Lung microvascular endothelial cell (primary cell): Measurements from ENCODE around the gene HOXB3. TPM values are rescaled to one million over a fixed set of nuclear protein-coding genes. Genes with fewer than 3 reads are reported as not detected.
A peak's percentile ranks its signal among the peaks of the same experiment; 100 is the strongest.

Experiments
- DNase-seq, 2 donors: peaks; one replicate each; pipeline versions ENCODE4 v3.0.0 to v3.0.0-alpha.2; 2010; ENCODE audit warnings: low read depth in 2 of 2
- total RNA-seq: library from RNA; depleted of rRNA; stranded (reverse); fragments of >200 nt; gene quantifications from 2 replicates; pipeline ENCODE4 v1.2.1, GENCODE V29; 2014

The HOXB3 gene
- total RNA-seq, 1 donor from 2014 or later, result 1.8 TPM

- DNase-seq, result peak in 1 of 2 donors; percentile 28
These were observed 18.8 kb downstream of the HOXB3 start for GRCh38 chr17:48571024-48571818.

GRCh38 chr17:48570325-48571023 is 19.6 kb downstream of the HOXB3 start:
- peak in 1 of 2 donors; percentile 28 for DNase-seq

GRCh38 chr17:48569674-48570324 is 20.2 kb downstream of the HOXB3 start:
- no peak for DNase-seq

GRCh38 chr17:48569240-48569582 is 20.8 kb downstream of the HOXB3 start:
- no peak for DNase-seq

- peak; percentile 62 to 64 for DNase-seq
These were observed 21.4 kb downstream of the HOXB3 start for GRCh38 chr17:48568499-48569239.

- DNase-seq, result no peak
These were observed 22.2 kb downstream of the HOXB3 start for GRCh38 chr17:48567646-48568354.

- no peak for DNase-seq
These were observed 22.8 kb downstream of the HOXB3 start for GRCh38 chr17:48567209-48567608.

- DNase-seq, result no peak
These were observed 23.3 kb downstream of the HOXB3 start for GRCh38 chr17:48566717-48567116.

GRCh38 chr17:48565925-48566710 is 23.9 kb downstream of the HOXB3 start:
- no peak for DNase-seq

- DNase-seq, result no peak
These were observed 25.0 kb downstream of the HOXB3 start for GRCh38 chr17:48565022-48565554.

GRCh38 chr17:48564188-48565021 is 25.6 kb downstream of the HOXB3 start:
- DNase-seq, result peak; percentile 45 to 52

- no peak for DNase-seq
These were observed 26.2 kb downstream of the HOXB3 start for GRCh38 chr17:48563867-48564187.

- DNase-seq, result no peak
These were observed 26.6 kb downstream of the HOXB3 start for GRCh38 chr17:48563385-48563838.

GRCh38 chr17:48562934-48563333 is 27.1 kb downstream of the HOXB3 start:
- no peak for DNase-seq

GRCh38 chr17:48561884-48562810 is 27.9 kb downstream of the HOXB3 start:
- DNase-seq, result peak in 1 of 2 donors; percentile 43

GRCh38 chr17:48559840-48560817 is 29.9 kb downstream of the HOXB3 start:
- DNase-seq, result no peak
